Fibroblast of lung (primary cell): ENCODE results near the gene RAD52.

ENCODE experiments used
- CTCF ChIP-seq, 2 donors: IDR thresholded peaks in 1 of 2; conservative IDR thresholded peaks in 1 of 2; 1 replicate in 1 of 2; 2 replicates in 1 of 2; pipeline ENCODE4 v1.5.1; 2011 to 2012; ENCODE audit warnings: low read length in 2 of 2, control low read depth in 1 of 2, inconsistent platforms in 1 of 2, low read depth in 1 of 2, mild to moderate bottlenecking in 1 of 2
- EZH2 ChIP-seq: IDR thresholded peaks from 2 replicates; pipeline ENCODE4 v1.5.1; 2012; ENCODE audit warnings: low read length, control low read depth, mild to moderate bottlenecking; ENCODE audit errors: missing control alignments

- no peak for TF ChIP-seq CTCF (conservative IDR thresholded peaks at IDR 0.05 in 1 of 2, IDR thresholded peaks at IDR 0.05 in 1 of 2; ENCODE audit: low read depth in 1 of 2, low read length in 2 of 2)
- no peak for TF ChIP-seq EZH2
Measured at GRCh38 chr12:979349-979748, 29.9 kb upstream of the RAD52 start.
